GF-D8 (cell line): ENCODE data around the gene MX1.

ENCODE experiments used
- DNase-seq: peaks from one replicate; lab custom pipeline; 2025; lab: John Stamatoyannopoulos, UW

Gene MX1

GRCh38 chr21:41491412-41491811, 65.4 kb downstream of the MX1 start:
- DNase-seq: no peak

- DNase-seq: no peak
Observed at GRCh38 chr21:41494242-41494641, 68.2 kb downstream of the MX1 start.

- no peak for DNase-seq
Observed at GRCh38 chr21:41497008-41497407, 71.0 kb downstream of the MX1 start.

DNA sequence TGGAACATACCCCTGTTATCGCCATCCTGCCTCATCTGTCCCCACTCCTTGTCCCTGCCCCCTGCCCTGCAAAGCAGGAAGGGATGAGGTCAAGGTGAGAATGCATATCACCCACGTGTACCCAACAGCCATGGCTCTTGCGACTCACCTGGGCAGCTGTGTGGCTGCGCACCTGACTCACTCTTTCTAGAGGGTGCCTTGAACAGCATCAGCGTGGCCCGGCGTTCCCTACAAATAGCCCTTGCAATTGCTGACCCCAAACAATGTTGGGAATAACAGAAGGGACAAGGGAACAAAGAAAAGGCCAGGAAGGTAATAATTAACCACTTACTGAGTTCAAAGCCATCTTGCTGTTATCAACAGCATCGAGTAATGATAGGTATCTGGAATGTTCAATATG, 71.7 kb downstream of the MX1 start:
- DNase-seq: no peak

DNA sequence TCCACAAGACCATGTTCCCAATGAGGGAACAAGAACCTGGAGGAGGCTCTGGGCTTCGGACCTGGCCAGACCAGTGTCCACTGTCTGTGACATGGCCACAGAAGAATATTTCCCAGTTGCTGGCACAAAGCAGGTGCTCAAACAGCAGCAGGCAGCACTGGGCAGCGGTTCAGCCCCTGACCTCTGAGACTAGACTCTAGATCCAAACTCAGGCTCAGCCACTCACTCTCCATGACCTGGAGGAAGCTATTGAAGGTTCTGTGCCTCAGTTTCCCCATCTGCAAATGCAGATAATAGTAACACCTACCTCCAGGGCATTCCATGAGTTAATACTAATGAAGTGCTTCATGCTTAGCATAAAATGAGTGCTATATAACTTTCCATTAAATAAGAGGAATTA, 73.9 kb downstream of the MX1 start:
- no peak for DNase-seq

- no peak for DNase-seq
Observed at GRCh38 chr21:41500363-41500762, 74.3 kb downstream of the MX1 start.

DNA sequence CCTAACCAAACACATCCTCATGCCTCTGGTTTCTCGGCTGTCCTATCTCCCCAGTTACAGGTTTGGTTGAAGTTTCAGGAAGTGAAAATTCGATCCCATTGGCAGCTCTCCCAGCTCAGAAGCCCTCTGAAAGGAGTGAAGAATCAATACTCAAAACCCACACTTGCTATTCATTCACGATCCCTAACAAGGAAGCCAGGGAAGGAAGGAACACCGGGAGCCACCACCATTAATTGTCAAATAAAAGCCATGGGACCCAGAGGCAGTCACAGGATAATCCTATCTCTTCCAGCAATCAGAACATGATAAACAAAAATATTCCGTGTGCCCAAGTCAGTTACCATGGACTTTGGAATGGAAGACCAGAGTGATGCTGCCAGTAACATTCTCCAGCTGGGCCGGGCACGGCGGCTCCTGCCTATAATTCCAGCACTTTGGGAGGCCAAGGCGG, 74.9 kb downstream of the MX1 start:
- DNase-seq: no peak

DNA sequence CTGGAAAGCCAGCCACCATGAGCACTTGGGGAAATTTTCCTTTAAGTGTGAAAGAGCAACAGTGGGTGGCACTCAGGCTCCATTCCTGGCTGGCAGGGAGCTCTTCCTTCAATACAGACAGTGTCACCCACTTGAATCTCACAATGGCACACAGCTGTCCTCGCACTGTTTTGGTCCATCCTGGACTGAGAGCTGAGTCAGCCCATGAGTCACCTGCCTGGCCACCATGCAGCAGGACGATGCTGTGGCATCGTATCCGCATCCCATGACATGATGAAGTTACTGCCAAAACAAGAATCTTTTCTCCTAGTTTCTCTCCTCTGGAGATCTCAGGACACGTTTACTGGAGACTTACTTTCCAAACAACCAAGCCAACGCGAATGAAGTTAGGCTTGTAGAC, 75.9 kb downstream of the MX1 start:
- DNase-seq: no peak

- no peak for DNase-seq
Observed at GRCh38 chr21:41503331-41503730, 77.3 kb downstream of the MX1 start.

DNA sequence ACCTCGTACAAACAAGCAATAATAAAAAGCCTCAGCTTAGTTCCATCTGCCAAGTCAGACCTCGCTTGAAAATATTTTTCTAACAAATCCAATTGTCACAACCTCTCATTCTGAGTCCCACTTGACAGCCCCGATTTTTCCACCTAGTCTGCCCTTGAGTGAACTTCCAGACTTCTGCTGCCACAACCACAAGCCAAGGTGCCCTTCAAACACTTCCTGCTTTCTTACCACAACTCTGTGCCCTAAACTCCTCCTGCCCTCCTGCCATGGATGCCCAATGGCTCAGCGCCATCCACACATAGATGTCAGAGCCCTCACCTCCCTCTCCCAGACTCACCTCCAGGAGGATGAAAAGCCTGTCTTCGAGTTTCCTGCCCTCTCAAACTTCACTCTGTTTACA, 78.0 kb downstream of the MX1 start:
- DNase-seq: no peak

DNA sequence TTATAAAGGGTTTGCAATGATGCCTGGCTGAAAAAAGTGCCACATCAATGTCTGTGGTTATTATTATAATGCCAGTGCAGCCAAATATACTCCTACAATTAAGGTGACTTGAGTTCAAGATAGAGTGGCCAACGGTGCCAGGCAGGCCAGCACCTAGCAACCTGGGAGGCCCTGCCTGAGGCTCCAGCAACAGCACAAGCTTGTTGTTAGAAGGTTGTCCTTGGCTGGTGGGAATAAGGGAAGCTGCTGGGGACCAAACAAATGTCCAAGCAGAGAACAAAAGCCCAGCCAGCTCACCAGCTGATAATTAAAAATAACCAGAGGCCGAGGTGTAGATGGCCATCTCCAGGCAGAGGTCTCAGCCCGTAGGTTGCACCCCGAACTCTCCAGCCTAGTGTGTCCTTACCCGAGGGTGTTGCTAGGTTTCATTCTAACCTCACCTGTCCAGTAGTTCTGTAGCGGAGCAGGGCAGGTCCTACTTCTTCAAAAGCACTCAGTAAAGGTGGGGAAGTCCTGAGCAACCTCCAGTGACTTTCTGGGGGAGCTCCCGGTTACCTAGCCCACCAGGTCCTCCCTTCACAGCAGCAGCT, 80.1 kb downstream of the MX1 start:
- DNase-seq: no peak

DNA sequence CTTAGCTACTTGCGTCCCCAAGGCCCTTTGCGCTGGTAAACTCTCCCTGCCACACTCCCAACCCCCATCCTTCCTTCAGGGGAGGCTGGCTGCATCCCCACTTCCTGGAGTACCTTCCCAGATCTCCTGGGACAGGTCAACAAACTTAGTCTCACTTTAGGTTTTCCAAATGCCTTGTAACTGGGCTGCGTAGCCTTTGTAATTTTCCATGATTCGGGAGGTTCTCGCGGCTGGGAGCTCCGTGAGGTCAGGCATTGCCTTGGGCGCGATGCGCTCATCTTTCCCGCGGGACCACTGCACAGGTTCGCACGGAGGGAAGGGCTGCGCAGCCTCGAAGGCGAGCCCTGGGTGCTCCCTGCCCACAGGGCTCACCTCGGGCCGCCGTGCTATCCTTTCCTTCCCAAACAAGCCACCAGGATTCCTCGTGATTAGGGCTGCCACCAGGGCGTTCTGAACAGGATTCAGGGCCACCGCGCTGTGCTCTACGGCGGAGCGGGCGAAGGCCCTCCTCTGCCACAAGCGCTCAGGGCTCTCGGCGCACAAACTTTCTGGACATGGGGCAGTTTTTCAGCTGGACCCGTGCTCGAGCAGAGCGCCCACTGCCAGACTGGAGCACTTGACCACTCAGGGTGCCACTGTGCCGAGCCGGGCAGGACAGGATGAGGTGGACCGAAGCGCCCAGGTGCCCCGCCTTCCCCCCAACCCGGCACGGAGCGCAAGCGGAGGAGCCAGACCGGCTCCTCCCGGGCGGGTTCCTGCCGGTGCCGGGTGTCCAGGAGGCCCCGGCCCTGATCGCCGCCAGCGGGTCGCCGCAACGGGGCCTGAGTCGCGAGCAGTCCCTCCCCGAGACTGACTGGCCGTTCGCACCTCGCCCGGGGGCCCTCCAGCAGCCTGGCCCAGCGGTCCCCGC, 80.8 kb downstream of the MX1 start:
- DNase-seq: no peak

- no peak for DNase-seq
Observed at GRCh38 chr21:41507521-41508414, 81.7 kb downstream of the MX1 start, which contains the start of gene TMPRSS2. Gene TMPRSS2, minus strand, starts transcription at chr21:41508158. Its CDS starts 10,025 bp downstream, at chr21:41498133.

DNA sequence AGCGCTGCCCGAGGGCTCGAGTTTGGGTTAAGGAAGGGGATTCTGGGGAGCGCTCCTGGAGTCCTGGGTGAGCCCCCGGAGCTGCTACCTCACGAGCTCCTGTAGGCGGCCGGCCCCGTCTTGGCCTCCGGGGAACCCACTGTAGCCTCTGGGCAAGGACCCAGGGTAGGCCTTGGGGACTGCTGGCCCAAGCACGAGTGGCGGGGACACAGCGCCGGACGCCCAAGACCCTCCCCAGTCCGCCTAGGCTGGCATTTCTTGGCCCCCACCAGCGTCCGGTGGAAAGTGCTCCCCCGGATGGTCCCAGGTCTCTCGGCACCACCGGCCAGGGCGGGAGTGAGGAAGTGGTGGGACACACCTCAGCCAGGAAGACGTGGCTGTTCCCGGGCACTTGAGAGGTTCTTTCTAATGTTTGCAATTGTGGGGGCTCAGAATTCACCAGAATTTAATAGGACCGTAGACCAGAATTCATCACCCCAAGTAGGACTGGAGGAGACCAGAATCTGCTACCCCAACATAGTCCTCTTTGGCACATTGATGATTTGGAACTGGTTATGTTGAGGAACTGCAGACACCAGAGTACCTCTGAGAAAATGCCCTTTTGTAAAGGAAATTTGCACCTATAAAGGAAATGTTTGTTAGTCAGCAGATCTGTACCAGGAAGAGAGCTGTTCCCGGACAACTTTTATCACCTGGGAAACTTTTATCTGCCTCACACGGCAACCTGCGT, 82.5 kb downstream of the MX1 start:
- DNase-seq: no peak
